A204.1 (cell line): ENCODE results near the gene PRKRIP1.
"Not testable (repeated sequence)": the region's sequence is repeated elsewhere in the genome, so short reads cannot be mapped to it uniquely, and the experiment has no call there.

Experiments
- FAIRE-seq: peaks from 2 replicates; lab custom pipeline; 2012; peaks lifted over from hg19 to GRCh38; lab: Jason Lieb, UNC

The PRKRIP1 gene

GRCh38 chr7:102457352-102457924, 61.3 kb downstream of the PRKRIP1 start:
- FAIRE-seq, result no peak

GRCh38 chr7:102459221-102459844, 63.2 kb downstream of the PRKRIP1 start:
- no peak for FAIRE-seq

GRCh38 chr7:102460467-102460866, 64.3 kb downstream of the PRKRIP1 start:
- FAIRE-seq, result no peak

- FAIRE-seq, result no peak
Observed at GRCh38 chr7:102463841-102464576, 67.8 kb downstream of the PRKRIP1 start.

- FAIRE-seq, result no peak
Observed at GRCh38 chr7:102464577-102465280, 68.6 kb downstream of the PRKRIP1 start, which contains the start of the genes ALKBH4 and LRWD1. ALKBH4 (minus strand) TSS chr7:102464863; CDS start chr7:102464836, 27 bp downstream. LRWD1 (plus strand) TSS chr7:102464984; CDS start chr7:102465081, 97 bp downstream.

GRCh38 chr7:102466097-102466496, 69.9 kb downstream of the PRKRIP1 start:
- no peak for FAIRE-seq

- FAIRE-seq, result no peak
Observed at GRCh38 chr7:102467581-102468477, 71.7 kb downstream of the PRKRIP1 start.

- FAIRE-seq, result no peak
Observed at GRCh38 chr7:102468478-102469350, 72.6 kb downstream of the PRKRIP1 start.

- FAIRE-seq, result no peak
Observed at GRCh38 chr7:102469351-102469971, 73.3 kb downstream of the PRKRIP1 start.

- FAIRE-seq, result no peak
Observed at GRCh38 chr7:102469972-102470825, 74.0 kb downstream of the PRKRIP1 start.

- FAIRE-seq, result no peak
Observed at GRCh38 chr7:102471791-102472125, 75.6 kb downstream of the PRKRIP1 start.

- no peak for FAIRE-seq
Observed at GRCh38 chr7:102472126-102473041, 76.2 kb downstream of the PRKRIP1 start.

- no peak for FAIRE-seq
Observed at GRCh38 chr7:102473271-102473991, 77.3 kb downstream of the PRKRIP1 start.

- not testable (repeated sequence) for FAIRE-seq
Observed at GRCh38 chr7:102474116-102474515, 78.0 kb downstream of the PRKRIP1 start.

- FAIRE-seq, result not testable (repeated sequence)
Observed at GRCh38 chr7:102474736-102475435, 78.7 kb downstream of the PRKRIP1 start.
